PC-9 (cell line): ENCODE measurements around the gene RNF11. TPM values are rescaled to one million over a fixed set of nuclear protein-coding genes. Genes with fewer than 3 reads are reported as not detected.

Experiments used
- Bru-seq: library from RNA; stranded (reverse); fragments of 400-500 nt; gene quantifications from one replicate; lab custom pipeline; 2021; lab: Mats Ljungman, UMichigan
- BruChase-seq, 2 experiments: library from RNA; stranded (reverse); fragments of 400-500 nt; gene quantifications; one replicate each; lab custom pipeline; 2021; lab: Mats Ljungman, UMichigan
- BruUV-seq: library from RNA; stranded (reverse); fragments of 400-500 nt; replicated peaks from 2 replicates; lab custom pipeline; 2021; lab: Mats Ljungman, UMichigan
- CTCF ChIA-PET: fragments of 300-600 bp; sonication (Branson Sonifier 250); formaldehyde crosslinking; loops from one replicate; lab custom pipeline; 2022; ENCODE audit warnings: antibody characterized with exemption; lab: Charles Lee
- POLR2A ChIA-PET: fragments of 300-600 bp; sonication (Branson Sonifier 250); formaldehyde crosslinking; loops from one replicate; lab custom pipeline; 2022; ENCODE audit warnings: antibody characterized with exemption; ENCODE audit not compliant: unreplicated experiment; lab: Charles Lee
- DNase-seq, 2 experiments: peaks; one replicate each; pipeline versions ENCODE4 v3.0.0 to v3.0.0-alpha.2; 2015 to 2022; ENCODE audit warnings: mixed read lengths in 1 of 2
- H2AFZ ChIP-seq: fragments of 200-600 bp; sonication (generic); 2 replicates; pipeline ENCODE4 v1.8.1; 2017; ENCODE audit warnings: antibody characterized with exemption
- H3F3A ChIP-seq: fragments of 200-600 bp; sonication (generic); 2 replicates; pipeline ENCODE4 v1.8.1; 2017; ENCODE audit warnings: antibody characterized with exemption, mild to moderate bottlenecking, low read depth; ENCODE audit not compliant: insufficient read depth
- H3K27ac ChIP-seq: fragments of 200-600 bp; sonication (generic); 2 replicates; pipeline ENCODE4 v1.6.1; 2016; ENCODE audit warnings: mixed run types
- H3K27me3 ChIP-seq: fragments of 200-600 bp; sonication (generic); 2 replicates; pipeline ENCODE4 v1.6.1; 2016; ENCODE audit warnings: low read depth, mixed run types; ENCODE audit not compliant: insufficient read depth
- H3K36me3 ChIP-seq: fragments of 200-600 bp; sonication (generic); 2 replicates; pipeline ENCODE4 v1.6.1; 2016; ENCODE audit warnings: low read depth, mixed run types
- H3K4me1 ChIP-seq: fragments of 200-600 bp; sonication (generic); replicated peaks from 2 replicates; pipeline ENCODE4 v1.6.1; 2016; ENCODE audit warnings: mixed run types; ENCODE audit not compliant: insufficient read depth
- H3K4me2 ChIP-seq: fragments of 200-600 bp; sonication (generic); 2 replicates; pipeline ENCODE4 v1.6.1; 2017; ENCODE audit warnings: mixed run types
- H3K4me3 ChIP-seq: fragments of 200-600 bp; sonication (generic); 2 replicates; pipeline ENCODE4 v1.6.1; 2016; ENCODE audit warnings: mixed run types
- H3K79me2 ChIP-seq: fragments of 200-600 bp; sonication (generic); 2 replicates; pipeline ENCODE4 v1.6.1; 2017; ENCODE audit warnings: low read depth, mixed run types
- H3K9me2 ChIP-seq: fragments of 200-600 bp; sonication (generic); 2 replicates; pipeline ENCODE4 v1.8.1; 2017; ENCODE audit warnings: mild to moderate bottlenecking; ENCODE audit not compliant: insufficient read depth
- H3K9me3 ChIP-seq: fragments of 200-600 bp; sonication (generic); 2 replicates; pipeline ENCODE4 v1.8.1; 2016; ENCODE audit warnings: low read depth; ENCODE audit not compliant: insufficient read depth
- H4K20me1 ChIP-seq: fragments of 200-600 bp; sonication (generic); 2 replicates; pipeline ENCODE4 v1.8.1; 2017; ENCODE audit not compliant: insufficient read depth
- CTCF ChIP-seq: fragments of 200-600 bp; sonication (generic); conservative IDR thresholded peaks from 2 replicates; pipeline ENCODE4 v1.6.1; 2017; ENCODE audit warnings: mixed run types, antibody characterized with exemption, mild to moderate bottlenecking, moderate library complexity
- EZH2 ChIP-seq: fragments of 200-600 bp; sonication (generic); IDR thresholded peaks from 2 replicates; pipeline ENCODE4 v1.8.0; 2017; ENCODE audit warnings: antibody characterized with exemption, low read depth
- intact Hi-C: fragments of 100-400 bp; cut with micrococcal nuclease; formaldehyde crosslinking; loops from one replicate; pipeline ENCODE4 v1.10.0; 2022; ENCODE audit not compliant: unreplicated experiment
- long read RNA-seq: library from polyadenylated mRNA; stranded (forward); transcript quantifications from one replicate; pipeline ENCODE4 v2.0.0, GENCODE V29; 2022
- total RNA-seq: library from RNA; stranded (reverse); gene quantifications from 2 replicates; pipeline ENCODE4 v1.2.3, GENCODE V29; 2021

RNF11 gene
- total RNA-seq (63.0 and 73.2 TPM in 2 replicates), Bru-seq, nascent RNA (percentile 90 among the genes with signal in this experiment), BruChase-seq, experiment 1, labeled RNA remaining after a 2-hour chase (percentile 87 among the genes with signal in this experiment), BruChase-seq, experiment 2, labeled RNA remaining after a 6-hour chase (percentile 93 among the genes with signal in this experiment)
- long read RNA-seq, transcript RNF11-201 (3 exons, 3,084 nt): major isoform, 102 of 114 reads
- long read RNA-seq, partial matches to known transcripts: 0 of 114 reads
- long read RNA-seq, other reads (novel, unspliced or antisense): 12 of 114 reads

DNA sequence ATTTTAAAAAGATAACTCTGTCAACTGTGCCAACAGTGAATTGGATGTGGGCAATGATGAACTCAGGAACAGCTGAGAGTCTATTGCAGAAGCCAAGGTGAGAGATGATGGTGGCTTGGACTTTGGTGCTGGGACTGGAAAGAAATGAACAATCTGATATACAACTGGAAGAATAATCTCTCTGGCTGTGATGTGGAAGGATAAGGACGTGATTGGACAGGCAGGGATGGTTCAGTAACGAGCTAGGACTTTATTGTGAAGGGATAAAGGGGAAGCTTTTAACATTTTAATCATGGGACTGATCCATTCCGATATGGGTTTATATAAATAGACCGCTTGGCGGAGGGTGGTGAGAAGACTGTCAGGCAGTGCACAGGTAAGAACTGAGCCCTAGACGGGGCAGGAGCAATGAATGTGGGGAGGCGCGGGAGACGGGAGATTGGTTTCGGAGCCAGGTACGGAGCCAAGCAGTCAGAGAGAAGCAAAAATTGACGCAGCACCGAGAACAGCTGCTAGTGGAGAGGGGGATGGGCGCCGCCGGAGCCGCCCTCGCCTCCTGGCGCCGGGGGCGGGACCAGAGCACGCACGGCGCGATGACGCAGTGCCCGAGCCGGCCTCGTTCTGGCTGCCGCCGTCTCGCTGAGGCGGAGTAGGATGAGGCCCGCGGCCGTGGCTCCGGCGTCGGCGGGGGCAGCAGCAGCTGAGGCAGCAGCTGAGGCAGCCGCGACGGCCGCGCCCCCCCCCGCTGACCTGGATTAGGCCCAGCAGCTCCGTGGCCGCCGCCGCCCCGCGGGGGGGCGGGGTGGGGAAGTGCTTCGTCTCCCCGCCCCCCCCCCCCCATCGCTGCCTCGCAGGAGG, at the start of gene RNF11:
Gene RNF11, plus strand, starts transcription at position 601 of the 858 bp plus-strand sequence. CDS start 484 bp downstream, outside the sequence.
- Histone ChIP-seq H3K79me2 (peaks cover 45% of the 10 kb centered on the region), H3F3A (peaks cover 24% of the 10 kb centered on the region), H3K4me2 (peak within 1 kb of the TSS; percentile 98), H3K4me3 (peak within 1 kb of the TSS; percentile 99), H2AFZ (peak within 1 kb of the TSS; percentile 90), H3K4me1 (peaks cover 56% of the 10 kb centered on the region), H3K36me3 (no peaks in the 10 kb centered on the region), H3K9me3 (no peaks in the 10 kb centered on the region), H4K20me1 (peaks cover 18% of the 10 kb centered on the region), H3K9me2 (no peaks in the 10 kb centered on the region), H3K27ac (peak within 1 kb of the TSS; percentile 54), H3K27me3 (no peaks in the 10 kb centered on the region)
- no peak for TF ChIP-seq CTCF
- no peak for TF ChIP-seq EZH2
- CTCF ChIA-PET: interaction anchor here (1.0 to 1.1 kb wide), 2 partner anchors 27 to 363 kb away, joined by 5 read pairs; no protein-coding TSS in a partner anchor
- DNase-seq: peak; percentile 71 to 91
- intact Hi-C loops: loop anchor here (2.0 kb wide), 3 partner anchors 47 to 643 kb away; partner anchors contain the start of gene NRDC
- BruUV-seq: no TSS peak
- POLR2A ChIA-PET: interaction anchor here (0.6 kb wide), 4 partner anchors 16 to 1959 kb away, joined by 3 to 7 read pairs (median 3); no protein-coding TSS in a partner anchor

DNA sequence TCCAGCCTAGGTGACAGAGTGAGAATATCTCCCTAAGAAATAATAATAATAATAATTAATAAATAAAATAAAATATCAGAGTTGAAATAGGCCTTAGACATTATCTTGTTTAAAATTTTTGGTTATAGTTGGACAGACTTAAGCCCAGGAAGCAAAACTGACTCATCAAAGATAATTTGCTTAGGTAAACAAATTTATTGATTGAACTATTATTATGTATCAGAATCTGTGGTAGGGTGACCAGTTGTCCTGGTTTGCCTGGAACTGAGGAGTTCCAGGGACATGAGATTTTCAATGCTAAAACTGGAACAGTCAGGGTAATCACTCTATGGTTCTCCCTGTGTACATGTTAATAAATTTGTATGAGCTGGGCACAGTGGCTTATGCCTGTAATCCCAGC, 47.8 kb upstream of the RNF11 start:
- intact Hi-C loops: loop anchor here (2.0 kb wide), 3 partner anchors 47 to 819 kb away; partner anchors contain the start of gene FAF1
- Histone ChIP-seq H3K4me1 (no peaks in the 10 kb centered on the region), H4K20me1 (no peaks in the 10 kb centered on the region), H3K9me3 (no peaks in the 10 kb centered on the region), H3K36me3 (no peaks in the 10 kb centered on the region), H3K27ac (no peak overlapping the region), H3K4me3 (no peak overlapping the region), H3K27me3 (no peaks in the 10 kb centered on the region), H3K79me2 (no peaks in the 10 kb centered on the region), H3K9me2 (no peaks in the 10 kb centered on the region), H2AFZ (no peak overlapping the region), H3F3A (no peaks in the 10 kb centered on the region), H3K4me2 (no peak overlapping the region)
- DNase-seq: no peak
- ChIA-PET CTCF (interaction anchor here (0.6 to 2.1 kb wide), 4 partner anchors 15 to 414 kb away, joined by 3 to 10 read pairs (median 8); no protein-coding TSS in a partner anchor), POLR2A (no interaction called here)
- BruUV-seq: no TSS peak
- no peak for TF ChIP-seq EZH2
- TF ChIP-seq CTCF: no peak

DNA sequence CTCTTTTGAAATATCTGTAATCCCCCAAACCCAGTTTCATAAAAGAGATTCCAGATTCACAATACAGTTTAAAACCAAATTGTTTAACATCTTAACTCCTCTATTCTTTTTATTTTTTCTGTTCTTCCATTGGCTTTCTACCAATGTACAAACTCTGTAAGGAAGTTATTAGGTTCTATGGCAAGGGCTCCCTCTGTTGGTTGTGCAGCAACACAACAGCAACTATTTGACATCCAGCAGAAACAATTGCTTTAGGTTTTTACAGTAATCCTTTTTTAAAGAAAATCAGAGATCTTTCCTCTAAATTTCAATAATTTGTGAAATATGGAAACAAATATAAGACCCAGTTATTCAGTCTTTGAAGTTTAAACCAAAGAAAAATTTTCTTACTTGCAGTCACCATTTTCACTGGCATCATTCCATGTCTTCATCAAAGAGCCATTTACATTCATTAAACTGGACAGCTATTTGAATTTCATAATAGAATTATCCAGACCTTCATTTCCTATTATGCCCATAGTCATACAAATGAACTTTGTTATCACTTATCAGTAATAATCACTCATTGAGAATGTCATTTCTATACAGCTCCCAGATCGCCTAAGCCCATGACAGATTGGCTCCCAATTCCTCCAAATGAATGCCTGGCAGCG, 46.5 kb upstream of the RNF11 start:
- no peaks in the 10 kb centered on the region for H3K9me3 ChIP-seq
- TF ChIP-seq CTCF: peak; percentile 96
- TF ChIP-seq EZH2: no peak
- no peaks in the 10 kb centered on the region for H4K20me1 ChIP-seq
- CTCF ChIA-PET: interaction anchor here (0.5 to 2.2 kb wide), 7 partner anchors 49 to 415 kb away, joined by 3 to 10 read pairs (median 5); no protein-coding TSS in a partner anchor
- DNase-seq: peak; percentile 38 to 42
- H3K9me2 ChIP-seq: no peaks in the 10 kb centered on the region
- no peaks in the 10 kb centered on the region for H3F3A ChIP-seq
- no peak overlapping the region for H3K27ac ChIP-seq
- intact Hi-C loops: loop anchor here (1.0 to 5.0 kb wide), 9 partner anchors 45 to 821 kb away; partner anchors contain the start of gene FAF1
- H2AFZ ChIP-seq: no peak overlapping the region
- no peaks in the 10 kb centered on the region for H3K4me1 ChIP-seq
- BruUV-seq: no TSS peak
- no peaks in the 10 kb centered on the region for H3K27me3 ChIP-seq
- H3K36me3 ChIP-seq: no peaks in the 10 kb centered on the region
- no peak overlapping the region for H3K4me2 ChIP-seq
- no peaks in the 10 kb centered on the region for H3K79me2 ChIP-seq
- POLR2A ChIA-PET: no interaction called here
- H3K4me3 ChIP-seq: no peak overlapping the region
